Measurements from ENCODE around the gene CUEDC1.

DNA sequence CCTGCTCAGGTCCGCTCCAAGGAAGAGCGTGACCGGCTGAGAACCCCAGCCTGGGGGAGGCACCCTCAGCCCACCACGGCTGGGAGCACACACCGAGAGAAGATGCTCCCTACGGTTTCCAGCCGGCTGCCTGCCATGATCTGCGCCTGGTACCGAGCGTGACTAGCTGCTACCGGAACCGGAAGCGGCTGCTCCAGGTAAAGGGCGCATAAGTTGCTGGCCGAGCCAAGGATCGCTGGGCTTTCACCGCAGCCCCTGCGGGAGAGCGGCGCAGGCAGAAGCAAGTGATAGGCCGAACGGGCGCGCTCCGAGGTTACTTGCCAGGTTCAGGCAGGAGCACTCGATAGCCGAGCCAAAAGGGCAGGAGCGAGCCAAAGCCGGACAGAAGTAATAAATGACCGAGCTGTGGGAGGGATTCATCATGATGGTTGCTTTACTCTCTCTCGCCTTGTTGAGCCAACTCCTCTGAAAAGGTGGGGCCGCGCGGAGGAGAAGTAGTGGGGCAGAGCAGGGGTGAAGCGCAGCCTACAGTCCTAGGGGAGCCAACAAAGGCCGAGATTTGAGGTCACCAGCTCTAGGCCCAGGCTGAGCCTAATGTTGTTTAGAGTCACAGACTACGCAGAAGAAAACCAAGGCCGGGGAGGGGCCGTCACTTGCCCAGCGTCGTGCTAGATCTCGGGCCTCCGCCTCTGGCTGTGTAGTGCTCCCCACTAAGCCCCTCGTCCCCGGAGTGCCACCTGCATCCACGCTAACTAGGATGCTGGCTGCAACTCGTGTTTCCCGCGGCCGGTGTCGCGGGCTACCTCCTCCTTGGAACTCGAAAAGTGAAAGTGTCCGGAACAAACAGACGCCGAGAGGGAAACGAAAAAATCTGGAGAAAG, 105.1 kb downstream of the CUEDC1 start, which contains the start of gene MRPS23:
- TF ChIP-seq EZH2 (IDR thresholded peaks at IDR 0.05), result no peak
- no peak for TF ChIP-seq FOXP2 (optimal IDR thresholded peaks at IDR 0.05; ENCODE audit: control extremely low read depth, extremely low read length, insufficient read depth)
